Vagina (tissue), 2 donors: ENCODE data around the gene DAZAP1. TPM values are rescaled to one million over a fixed set of nuclear protein-coding genes. Genes with fewer than 3 reads are reported as not detected.

Source experiments
- DNase-seq, 2 donors: peaks; one replicate each; pipeline ENCODE4 v3.0.0-alpha.2; 2017; ENCODE audit errors: extremely low spot score in 2 of 2
- H3K27ac ChIP-seq: fragments of 200-600 bp; sonication (generic); one replicate; pipeline ENCODE4 v1.5.1; 2019
- H3K27me3 ChIP-seq: fragments of 200-600 bp; sonication (generic); one replicate; pipeline ENCODE4 v1.5.1; 2019
- H3K36me3 ChIP-seq, 2 donors: fragments of 200-600 bp; sonication (generic); one replicate each; pipeline ENCODE4 v1.5.1; 2017 to 2019
- H3K4me1 ChIP-seq: fragments of 200-600 bp; sonication (generic); one replicate; pipeline ENCODE4 v1.5.1; 2019
- H3K4me3 ChIP-seq, 2 donors: fragments of 200-600 bp; sonication (generic); 1 replicate in 1 of 2; 2 replicates in 1 of 2; pipeline ENCODE4 v1.5.1; 2016 to 2019
- H3K9me3 ChIP-seq: fragments of 200-600 bp; sonication (generic); one replicate; pipeline ENCODE4 v1.5.1; 2019
- POLR2A ChIP-seq, 2 donors: fragments of 450-650 bp; IDR thresholded peaks; one replicate each; pipeline ENCODE4 v1.6.1; 2017; ENCODE audit warnings: antibody characterized with exemption in 2 of 2, mild to moderate bottlenecking in 2 of 2, moderate library complexity in 2 of 2
- POLR2AphosphoS5 ChIP-seq, 2 donors: sonication (generic); formaldehyde crosslinking; IDR thresholded peaks; one replicate each; pipeline ENCODE4 v1.9.0; 2017; ENCODE audit warnings: antibody characterized with exemption in 2 of 2, mild to moderate bottlenecking in 2 of 2, low read depth in 1 of 2; ENCODE audit not compliant: insufficient read depth in 1 of 2
- intact Hi-C: fragments of 100-400 bp; cut with DNase I; formaldehyde crosslinking; loops from one replicate; pipeline ENCODE4 v1.15.1; 2023
- total RNA-seq: library from RNA; depleted of rRNA; stranded (reverse); fragments of >200 nt; gene quantifications from one replicate; pipeline ENCODE4 v1.2.3, GENCODE V29; 2016
- TF ChIP-seq, protein P1 (sequence below), 3 experiments: fragments of 450-650 bp in 2 of 3; fragments of 200-600 bp in 1 of 3; sonication (generic) in 1 of 3; IDR thresholded peaks; one replicate each; pipeline ENCODE4 v1.5.1; 2017 to 2019; ENCODE audit warnings: antibody characterized with exemption in 3 of 3, mild to moderate bottlenecking in 2 of 3, moderate library complexity in 2 of 3

The DAZAP1 gene
- total RNA-seq, 1 donor from 2014 or later = 29.7 TPM

DNA sequence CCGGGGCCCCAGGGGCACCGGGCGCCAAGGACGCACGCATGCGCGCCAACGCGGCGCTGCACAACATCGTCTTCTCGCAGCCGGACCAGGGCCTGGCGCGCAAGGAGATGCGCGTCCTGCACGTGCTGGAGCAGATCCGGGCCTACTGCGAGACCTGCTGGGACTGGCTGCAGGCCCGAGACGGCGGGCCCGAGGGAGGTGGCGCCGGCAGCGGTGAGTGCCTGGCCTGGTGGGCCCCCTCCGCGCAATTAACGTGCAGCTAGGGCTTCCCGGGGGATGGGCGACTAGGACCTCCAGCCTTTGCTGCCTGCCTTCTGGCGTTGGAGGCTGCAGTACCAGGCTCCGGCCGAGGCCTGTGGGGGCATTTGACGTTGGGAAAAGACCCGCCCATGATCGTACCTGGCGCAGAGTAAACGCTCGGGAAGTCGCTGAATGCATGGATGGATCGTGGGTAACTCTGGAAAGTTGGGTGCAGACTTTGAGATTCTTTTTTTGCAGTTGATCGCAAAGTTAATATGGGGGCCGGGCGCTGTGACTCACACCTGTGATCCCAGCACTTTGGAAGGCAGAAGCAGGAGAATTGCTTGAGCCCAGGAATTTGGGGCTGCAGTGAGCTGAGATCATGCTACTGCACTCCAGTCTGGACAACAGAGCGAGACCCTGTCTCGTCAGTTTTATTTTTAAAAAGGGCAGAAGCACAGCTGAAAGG, 49.8 kb downstream of the DAZAP1 start:
- DNase-seq = no peak
- TF ChIP-seq POLR2AphosphoS5 (IDR thresholded peaks at IDR 0.05; ENCODE audit: insufficient read depth in 1 of 2, low read depth in 1 of 2) (no peak), POLR2A (IDR thresholded peaks at IDR 0.05) (no peak)
- TF ChIP-seq, protein P1, sequence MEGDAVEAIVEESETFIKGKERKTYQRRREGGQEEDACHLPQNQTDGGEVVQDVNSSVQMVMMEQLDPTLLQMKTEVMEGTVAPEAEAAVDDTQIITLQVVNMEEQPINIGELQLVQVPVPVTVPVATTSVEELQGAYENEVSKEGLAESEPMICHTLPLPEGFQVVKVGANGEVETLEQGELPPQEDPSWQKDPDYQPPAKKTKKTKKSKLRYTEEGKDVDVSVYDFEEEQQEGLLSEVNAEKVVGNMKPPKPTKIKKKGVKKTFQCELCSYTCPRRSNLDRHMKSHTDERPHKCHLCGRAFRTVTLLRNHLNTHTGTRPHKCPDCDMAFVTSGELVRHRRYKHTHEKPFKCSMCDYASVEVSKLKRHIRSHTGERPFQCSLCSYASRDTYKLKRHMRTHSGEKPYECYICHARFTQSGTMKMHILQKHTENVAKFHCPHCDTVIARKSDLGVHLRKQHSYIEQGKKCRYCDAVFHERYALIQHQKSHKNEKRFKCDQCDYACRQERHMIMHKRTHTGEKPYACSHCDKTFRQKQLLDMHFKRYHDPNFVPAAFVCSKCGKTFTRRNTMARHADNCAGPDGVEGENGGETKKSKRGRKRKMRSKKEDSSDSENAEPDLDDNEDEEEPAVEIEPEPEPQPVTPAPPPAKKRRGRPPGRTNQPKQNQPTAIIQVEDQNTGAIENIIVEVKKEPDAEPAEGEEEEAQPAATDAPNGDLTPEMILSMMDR (IDR thresholded peaks at IDR 0.05) = peak in 1 of 3 experiments; percentile 9
- H3K4me1 ChIP-seq = peaks cover 31% of the 10 kb centered on the region
- peaks cover 12% of the 10 kb centered on the region for H3K27me3 ChIP-seq
- no peaks in the 10 kb centered on the region for H3K9me3 ChIP-seq
- no peaks in the 10 kb centered on the region for H3K36me3 ChIP-seq
- H3K27ac ChIP-seq = no peak overlapping the region
- H3K4me3 ChIP-seq = no peak overlapping the region
- intact Hi-C loops = no loop called here

DNA sequence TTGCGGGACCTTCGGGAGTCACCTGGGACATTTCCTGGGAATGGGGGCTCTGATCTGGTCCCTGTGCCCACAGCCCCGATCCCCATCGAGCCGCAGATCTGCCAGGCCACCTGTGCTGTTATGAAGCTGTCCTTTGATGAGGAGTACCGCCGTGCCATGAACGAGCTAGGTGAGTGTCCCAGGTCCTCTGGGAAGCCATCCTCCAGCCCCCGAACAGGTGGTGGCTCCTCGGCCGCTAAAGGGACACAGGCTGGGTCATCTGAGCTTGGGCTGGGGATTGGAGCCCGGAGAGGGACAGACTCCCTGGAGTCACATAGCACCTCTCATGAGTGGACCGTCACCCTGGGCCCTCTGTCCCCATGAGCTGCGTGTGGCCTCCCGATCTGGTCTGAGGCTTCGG, 50.5 kb downstream of the DAZAP1 start:
- H3K36me3 ChIP-seq = no peaks in the 10 kb centered on the region
- peaks cover 29% of the 10 kb centered on the region for H3K4me1 ChIP-seq
- peaks cover 10% of the 10 kb centered on the region for H3K27me3 ChIP-seq
- DNase-seq = no peak
- H3K9me3 ChIP-seq = no peaks in the 10 kb centered on the region
- TF ChIP-seq, protein P1 (IDR thresholded peaks at IDR 0.05) = no peak
- TF ChIP-seq POLR2A (IDR thresholded peaks at IDR 0.05) (no peak), POLR2AphosphoS5 (IDR thresholded peaks at IDR 0.05; ENCODE audit: insufficient read depth in 1 of 2, low read depth in 1 of 2) (no peak)
- H3K4me3 ChIP-seq = no peak overlapping the region
- no peak overlapping the region for H3K27ac ChIP-seq
- intact Hi-C loops = no loop called here

DNA sequence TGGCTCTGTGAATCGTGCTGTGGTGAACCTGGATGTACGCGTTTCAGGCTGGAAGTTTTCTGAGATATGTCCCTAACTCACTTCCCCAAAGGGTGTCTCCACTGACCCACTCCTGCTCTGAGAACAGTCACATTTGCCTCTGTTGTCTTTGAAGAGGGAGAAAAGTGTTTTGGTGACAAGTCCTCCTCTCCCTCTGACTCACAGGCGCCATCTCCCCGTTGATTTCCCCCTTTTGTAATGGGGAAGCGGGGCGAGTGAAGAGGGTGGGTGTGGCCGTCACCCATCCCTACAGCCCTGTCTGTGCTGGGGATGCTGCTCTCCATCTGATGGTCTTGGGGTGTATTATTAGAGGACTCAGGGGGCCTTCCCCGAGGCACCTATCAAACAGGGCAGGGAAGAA, 52.1 kb downstream of the DAZAP1 start:
- no peak overlapping the region for H3K4me3 ChIP-seq
- no peaks in the 10 kb centered on the region for H3K36me3 ChIP-seq
- H3K4me1 ChIP-seq = peaks cover 18% of the 10 kb centered on the region
- no peaks in the 10 kb centered on the region for H3K9me3 ChIP-seq
- H3K27ac ChIP-seq = no peak overlapping the region
- DNase-seq = no peak
- H3K27me3 ChIP-seq = peaks cover 5% of the 10 kb centered on the region
- intact Hi-C loops = no loop called here
- TF ChIP-seq, protein P1 (IDR thresholded peaks at IDR 0.05) = no peak
- TF ChIP-seq POLR2AphosphoS5 (IDR thresholded peaks at IDR 0.05; ENCODE audit: insufficient read depth in 1 of 2, low read depth in 1 of 2) = no peak
- no peak for TF ChIP-seq POLR2A (IDR thresholded peaks at IDR 0.05)

DNA sequence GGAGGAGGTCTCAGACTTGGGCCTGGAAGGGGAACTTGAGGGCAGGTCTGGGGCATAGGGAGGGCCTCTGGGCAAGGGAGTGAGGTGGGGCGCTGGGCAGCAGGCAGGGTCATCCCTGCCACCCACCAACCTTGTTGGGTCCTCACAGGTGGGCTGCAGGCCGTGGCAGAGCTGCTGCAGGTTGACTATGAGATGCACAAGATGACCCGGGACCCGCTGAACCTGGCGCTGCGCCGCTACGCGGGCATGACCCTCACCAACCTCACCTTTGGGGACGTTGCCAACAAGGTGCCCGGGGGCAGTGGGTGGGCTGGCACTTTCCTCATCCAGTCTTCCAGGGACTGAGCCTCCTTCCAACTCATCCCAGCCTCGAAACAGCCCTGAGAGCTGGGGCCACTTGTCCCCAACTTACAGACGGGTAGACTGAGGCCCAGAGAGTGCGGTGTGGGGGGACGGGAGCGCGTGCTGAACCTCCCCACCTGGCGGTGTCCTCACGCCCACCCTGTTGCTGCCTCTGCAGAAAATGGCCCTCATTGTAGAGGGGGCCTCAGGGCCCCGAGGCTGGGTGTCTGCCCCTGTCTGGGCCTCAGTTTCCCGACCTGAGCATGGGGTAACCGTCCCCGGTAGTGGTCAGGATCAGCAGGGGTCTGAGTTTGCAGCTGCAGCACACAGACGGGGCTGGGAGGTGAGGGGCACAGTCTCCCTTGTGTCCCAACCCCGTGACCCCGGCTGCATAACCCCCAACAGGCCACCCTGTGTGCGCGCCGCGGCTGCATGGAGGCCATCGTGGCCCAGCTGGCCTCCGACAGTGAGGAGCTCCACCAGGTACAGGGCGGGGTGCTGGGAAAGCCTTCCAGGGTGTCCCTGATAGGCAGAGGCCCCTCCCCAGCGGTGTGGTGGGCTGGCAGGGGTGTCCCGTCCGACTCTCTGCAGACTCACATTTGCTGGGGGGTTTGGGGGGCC, 52.9 kb downstream of the DAZAP1 start:
- H3K4me1 ChIP-seq = peaks cover 14% of the 10 kb centered on the region
- H3K27me3 ChIP-seq = peaks cover 5% of the 10 kb centered on the region
- intact Hi-C loops = no loop called here
- H3K4me3 ChIP-seq = no peak overlapping the region
- no peak for DNase-seq
- TF ChIP-seq, protein P1 (IDR thresholded peaks at IDR 0.05) = no peak
- TF ChIP-seq POLR2A (IDR thresholded peaks at IDR 0.05) = no peak
- no peak for TF ChIP-seq POLR2AphosphoS5 (IDR thresholded peaks at IDR 0.05; ENCODE audit: insufficient read depth in 1 of 2, low read depth in 1 of 2)
- H3K36me3 ChIP-seq = no peaks in the 10 kb centered on the region
- no peaks in the 10 kb centered on the region for H3K9me3 ChIP-seq
- H3K27ac ChIP-seq = no peak overlapping the region
